ENCODE data around the gene TSPAN9. TPM values are rescaled to one million over a fixed set of nuclear protein-coding genes. Genes with fewer than 3 reads are reported as not detected.

TSPAN9 gene
- polyA plus RNA-seq, 1 of the 3 experiments (the other 2 are of a cell fraction), result 34.9 TPM

- Histone ChIP-seq H3K9me2 (no peaks in the 10 kb centered on the region), H4K20me1 (ENCODE audit: insufficient read depth) (no peaks in the 10 kb centered on the region), H3K27me3 (ENCODE audit: insufficient read depth) (no peaks in the 10 kb centered on the region), H2AFZ (ENCODE audit: low read depth) (no peak overlapping the region), H3K36me3 (replicated peaks in 1 of 2; ENCODE audit: control insufficient read depth in 1 of 2, insufficient read depth in 2 of 2, low read length in 1 of 2) (no peaks in the 10 kb centered on the region), H3K79me2 (ENCODE audit: insufficient read depth) (peaks cover 4% of the 10 kb centered on the region; the same call in 1 of the 2 replicates), H3F3A (replicated peaks; ENCODE audit: insufficient read depth) (peaks cover 14% of the 10 kb centered on the region), H3K9ac (no peak overlapping the region), H3K4me2 (no peak overlapping the region), H3K4me3 (ENCODE audit: low read depth in 2 of 2, low read length in 1 of 2) (no peak overlapping the region), H3K9me3 (no peaks in the 10 kb centered on the region), H3K4me1 (ENCODE audit: control insufficient read depth in 1 of 2, insufficient read depth in 2 of 2, low read depth in 1 of 2, low read length in 1 of 2) (peaks cover 18 to 21% of the 10 kb centered on the region in 2 experiments; a peak in 2 of 4 replicates), H3K27ac (ENCODE audit: low read depth in 2 of 2, low read length in 1 of 2) (no peak overlapping the region)
- WGBS (ENCODE audit: low lambda C conversion rate), result 73% methylated on average over 8 of the region's 8 CpGs
- POLR2A ChIA-PET, result no interaction called here
- TF ChIP-seq TEAD4 (IDR thresholded peaks at IDR 0.05; ENCODE audit: borderline replicate concordance, insufficient read depth), result no peak
- TF ChIP-seq CTCF (IDR thresholded peaks at IDR 0.05), result no peak
- TF ChIP-seq REST (IDR thresholded peaks at IDR 0.05; ENCODE audit: low read depth, low read length), result no peak
- no peak for TF ChIP-seq TCF12 (IDR thresholded peaks at IDR 0.05)
- TF ChIP-seq MXI1 (IDR thresholded peaks at IDR 0.05; ENCODE audit: low read depth, low read length), result peak; percentile 41; the same call in 1 of the 2 replicates
- no peak for TF ChIP-seq CHD2 (IDR thresholded peaks at IDR 0.05; ENCODE audit: low read length, partially characterized antibody)
- TF ChIP-seq TAF1 (IDR thresholded peaks at IDR 0.05; ENCODE audit: borderline replicate concordance, low read depth, low read length), result no peak
- TF ChIP-seq ELF1 (IDR thresholded peaks at IDR 0.05), result no peak
- TF ChIP-seq RXRA (IDR thresholded peaks at IDR 0.05; ENCODE audit: borderline replicate concordance, low read depth), result no peak
- TF ChIP-seq RAD21 (IDR thresholded peaks at IDR 0.05; ENCODE audit: low read length), result no peak
- no peak for TF ChIP-seq SIN3A (IDR thresholded peaks at IDR 0.05; ENCODE audit: borderline replicate concordance, low read depth, low read length)
- no peak for TF ChIP-seq SMC3 (IDR thresholded peaks at IDR 0.05; ENCODE audit: low read depth, low read length)
- TF ChIP-seq NFIC (IDR thresholded peaks at IDR 0.05; ENCODE audit: borderline replicate concordance), result no peak
- peak; percentile 25; the same call in 1 of the 2 replicates for TF ChIP-seq GATA2 (CRISPR knock-in tag; IDR thresholded peaks at IDR 0.05)
- DNase-seq, result no peak
- CTCF ChIA-PET, result interaction anchor here (0.7 to 1.1 kb wide), 2 partner anchors 40 to 162 kb away, joined by 4 to 5 read pairs; no protein-coding TSS in a partner anchor
Measured at GRCh38 chr12:3113671-3114325, 36.6 kb downstream of the TSPAN9 start.

Data from SK-N-SH (cell line).